ENCODE measurements around the gene TTC14. TPM values are rescaled to one million over a fixed set of nuclear protein-coding genes. Genes with fewer than 3 reads are reported as not detected.

TTC14 gene, protein sequence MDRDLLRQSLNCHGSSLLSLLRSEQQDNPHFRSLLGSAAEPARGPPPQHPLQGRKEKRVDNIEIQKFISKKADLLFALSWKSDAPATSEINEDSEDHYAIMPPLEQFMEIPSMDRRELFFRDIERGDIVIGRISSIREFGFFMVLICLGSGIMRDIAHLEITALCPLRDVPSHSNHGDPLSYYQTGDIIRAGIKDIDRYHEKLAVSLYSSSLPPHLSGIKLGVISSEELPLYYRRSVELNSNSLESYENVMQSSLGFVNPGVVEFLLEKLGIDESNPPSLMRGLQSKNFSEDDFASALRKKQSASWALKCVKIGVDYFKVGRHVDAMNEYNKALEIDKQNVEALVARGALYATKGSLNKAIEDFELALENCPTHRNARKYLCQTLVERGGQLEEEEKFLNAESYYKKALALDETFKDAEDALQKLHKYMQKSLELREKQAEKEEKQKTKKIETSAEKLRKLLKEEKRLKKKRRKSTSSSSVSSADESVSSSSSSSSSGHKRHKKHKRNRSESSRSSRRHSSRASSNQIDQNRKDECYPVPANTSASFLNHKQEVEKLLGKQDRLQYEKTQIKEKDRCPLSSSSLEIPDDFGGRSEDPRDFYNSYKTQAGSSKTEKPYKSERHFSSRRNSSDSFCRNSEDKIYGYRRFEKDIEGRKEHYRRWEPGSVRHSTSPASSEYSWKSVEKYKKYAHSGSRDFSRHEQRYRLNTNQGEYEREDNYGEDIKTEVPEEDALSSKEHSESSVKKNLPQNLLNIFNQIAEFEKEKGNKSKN
- total RNA-seq, result 52.9 TPM
- long read RNA-seq, full-length matches to known transcripts, result 12 of 22 reads
- long read RNA-seq, partial matches to known transcripts, result 5 of 22 reads
- long read RNA-seq, other reads (novel, unspliced or antisense), result 5 of 22 reads

DNA sequence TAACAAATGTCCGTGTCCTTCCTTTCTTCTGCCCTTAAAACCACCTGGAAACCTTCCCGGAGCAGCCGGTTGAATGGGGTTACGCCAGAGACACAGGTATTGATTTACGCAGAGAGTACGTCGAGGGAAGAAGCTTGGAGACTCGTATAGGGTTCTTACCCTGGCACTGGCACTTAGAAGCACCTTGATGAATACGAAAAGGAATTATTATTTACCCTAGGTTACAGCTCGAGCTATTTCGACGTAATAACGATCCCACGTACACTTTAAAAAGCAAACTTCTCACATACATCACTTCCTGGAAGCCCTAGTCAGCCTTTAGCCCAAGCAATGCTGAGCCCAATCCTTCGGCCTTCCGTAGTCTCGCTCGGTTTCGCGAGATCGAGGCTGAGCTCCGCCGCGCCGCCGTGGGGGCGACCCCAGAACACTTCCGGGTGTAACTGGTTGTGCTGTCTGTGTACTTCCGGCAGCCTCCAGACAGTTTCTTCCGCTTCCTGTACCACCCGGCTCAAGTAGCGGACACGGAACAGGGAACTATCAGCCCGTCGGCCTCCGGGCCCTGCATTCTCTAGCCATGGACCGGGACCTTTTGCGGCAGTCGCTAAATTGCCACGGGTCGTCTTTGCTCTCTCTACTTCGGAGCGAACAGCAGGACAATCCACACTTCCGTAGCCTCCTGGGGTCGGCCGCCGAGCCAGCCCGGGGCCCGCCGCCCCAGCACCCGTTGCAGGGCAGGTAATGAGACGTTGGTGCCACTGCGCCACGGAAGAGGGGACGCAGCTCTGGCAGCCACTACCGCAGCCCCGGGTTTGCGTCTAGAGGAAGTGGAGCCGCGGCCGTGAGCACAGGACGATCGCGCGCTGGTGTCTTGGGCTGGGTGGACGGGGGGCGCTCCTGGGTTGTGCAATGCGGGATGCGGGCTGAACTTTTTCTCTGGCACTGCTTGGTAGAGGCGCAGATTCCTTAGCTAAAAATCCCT lies at the start of gene TTC14:
Gene TTC14, plus strand, starts transcription at position 476 of the 979 bp plus-strand sequence. Its CDS starts 99 bp downstream, at position 575.
- DNase-seq (peak; percentile 94), ATAC-seq (peak; percentile 99 to 100)
- TF ChIP-seq, protein P1, sequence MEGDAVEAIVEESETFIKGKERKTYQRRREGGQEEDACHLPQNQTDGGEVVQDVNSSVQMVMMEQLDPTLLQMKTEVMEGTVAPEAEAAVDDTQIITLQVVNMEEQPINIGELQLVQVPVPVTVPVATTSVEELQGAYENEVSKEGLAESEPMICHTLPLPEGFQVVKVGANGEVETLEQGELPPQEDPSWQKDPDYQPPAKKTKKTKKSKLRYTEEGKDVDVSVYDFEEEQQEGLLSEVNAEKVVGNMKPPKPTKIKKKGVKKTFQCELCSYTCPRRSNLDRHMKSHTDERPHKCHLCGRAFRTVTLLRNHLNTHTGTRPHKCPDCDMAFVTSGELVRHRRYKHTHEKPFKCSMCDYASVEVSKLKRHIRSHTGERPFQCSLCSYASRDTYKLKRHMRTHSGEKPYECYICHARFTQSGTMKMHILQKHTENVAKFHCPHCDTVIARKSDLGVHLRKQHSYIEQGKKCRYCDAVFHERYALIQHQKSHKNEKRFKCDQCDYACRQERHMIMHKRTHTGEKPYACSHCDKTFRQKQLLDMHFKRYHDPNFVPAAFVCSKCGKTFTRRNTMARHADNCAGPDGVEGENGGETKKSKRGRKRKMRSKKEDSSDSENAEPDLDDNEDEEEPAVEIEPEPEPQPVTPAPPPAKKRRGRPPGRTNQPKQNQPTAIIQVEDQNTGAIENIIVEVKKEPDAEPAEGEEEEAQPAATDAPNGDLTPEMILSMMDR (IDR thresholded peaks at IDR 0.05), result no peak
- H3K4me1 ChIP-seq, result peaks cover 18% of the 10 kb centered on the region
- H3K27me3 ChIP-seq (ENCODE audit: low read depth), result no peaks in the 10 kb centered on the region
- no peaks in the 10 kb centered on the region for H3K9me3 ChIP-seq
- intact Hi-C loops (cut with DNase I), result no loop called here
- H3K36me3 ChIP-seq, result peaks cover 34% of the 10 kb centered on the region
- peak within 1 kb of the TSS; percentile 82 for H3K4me3 ChIP-seq
- H3K27ac ChIP-seq, result peak within 1 kb of the TSS; percentile 85

DNA sequence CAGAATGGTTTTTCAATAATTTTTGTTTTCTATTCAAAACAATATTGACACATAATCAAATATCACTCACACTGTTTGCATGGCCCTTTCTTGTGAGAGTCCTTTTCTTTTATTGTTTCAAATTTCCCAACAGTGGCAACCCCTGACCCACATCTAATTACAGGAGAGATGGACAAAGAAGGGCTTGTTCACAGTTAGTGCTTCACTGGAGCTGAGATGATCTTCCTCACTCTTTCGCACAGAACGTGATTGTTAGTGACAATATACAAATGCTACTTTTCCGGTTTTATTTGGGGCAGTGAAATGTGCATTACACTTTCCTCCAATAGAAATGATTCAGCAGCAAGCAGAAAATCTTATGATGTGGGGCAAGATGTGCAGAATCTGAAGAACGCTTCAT lies 38.6 kb upstream of the TTC14 start:
- H3K9me3 ChIP-seq, result no peaks in the 10 kb centered on the region
- H3K27ac ChIP-seq, result no peak overlapping the region
- intact Hi-C loops (cut with DNase I), result no loop called here
- H3K4me1 ChIP-seq, result no peaks in the 10 kb centered on the region
- no peak for ATAC-seq
- no peak overlapping the region for H3K4me3 ChIP-seq
- no peaks in the 10 kb centered on the region for H3K36me3 ChIP-seq
- H3K27me3 ChIP-seq (ENCODE audit: low read depth), result no peaks in the 10 kb centered on the region
- no peak for DNase-seq
- TF ChIP-seq, protein P1 (IDR thresholded peaks at IDR 0.05), result no peak

DNA sequence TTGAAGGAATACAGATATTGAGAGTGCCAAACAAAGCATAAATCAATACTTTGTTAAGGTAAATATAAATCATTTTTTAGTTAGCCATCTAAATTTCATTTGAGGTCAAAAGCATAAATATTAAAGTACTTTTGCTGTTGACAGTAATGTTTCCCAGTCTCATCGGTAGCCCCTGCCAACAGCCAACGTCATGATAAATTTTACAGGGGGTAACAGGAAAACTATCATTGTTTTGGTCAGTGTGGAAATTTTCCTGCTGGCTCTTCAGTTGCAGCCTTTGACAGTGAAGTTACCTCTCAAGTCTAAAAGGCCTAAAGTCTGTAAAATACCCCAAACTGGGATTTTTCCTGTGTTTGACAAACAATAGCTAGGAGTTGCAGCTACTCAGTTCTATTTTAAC lies 37.3 kb upstream of the TTC14 start:
- Histone ChIP-seq H3K9me3 (no peaks in the 10 kb centered on the region), H3K27ac (no peak overlapping the region), H3K4me3 (no peak overlapping the region), H3K36me3 (no peaks in the 10 kb centered on the region), H3K4me1 (no peaks in the 10 kb centered on the region), H3K27me3 (ENCODE audit: low read depth) (no peaks in the 10 kb centered on the region)
- no peak for DNase-seq
- TF ChIP-seq, protein P1 (IDR thresholded peaks at IDR 0.05), result no peak
- no peak for ATAC-seq
- intact Hi-C loops (cut with DNase I), result no loop called here

DNA sequence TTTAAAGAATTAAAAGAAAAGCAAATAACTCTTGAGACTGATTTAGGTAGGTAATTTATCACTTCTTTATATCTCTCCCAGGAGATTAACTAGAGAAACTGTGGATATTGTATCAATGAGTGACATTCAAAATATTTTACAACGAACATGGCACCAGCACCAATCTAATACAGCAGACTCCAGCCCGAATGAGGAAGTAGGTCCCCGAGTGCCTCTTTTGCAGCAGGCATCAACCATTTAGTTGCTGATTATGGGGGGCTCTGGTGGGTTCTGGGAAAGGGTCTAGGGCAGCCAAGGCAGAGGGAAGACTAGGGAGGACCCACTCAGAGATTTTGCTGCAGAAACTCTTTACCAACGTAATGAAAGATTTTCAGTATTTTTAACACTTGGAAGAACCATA lies 31.7 kb upstream of the TTC14 start:
- no peak for ATAC-seq
- TF ChIP-seq, protein P1 (IDR thresholded peaks at IDR 0.05), result no peak

More for the DNA sequence above, 31.7 kb upstream of the TTC14 start:
- H3K27me3 ChIP-seq (ENCODE audit: low read depth), result no peaks in the 10 kb centered on the region
- H3K27ac ChIP-seq, result no peak overlapping the region
- no peak overlapping the region for H3K4me3 ChIP-seq
- H3K4me1 ChIP-seq, result no peaks in the 10 kb centered on the region
- no peaks in the 10 kb centered on the region for H3K36me3 ChIP-seq
- intact Hi-C loops (cut with DNase I), result no loop called here
- H3K9me3 ChIP-seq, result no peaks in the 10 kb centered on the region
- no peak for DNase-seq
